Osteoblast (primary cell): ENCODE results near the gene TBC1D9B. TPM values are rescaled to one million over a fixed set of nuclear protein-coding genes. Genes with fewer than 3 reads are reported as not detected.

ENCODE experiments used
- DNase-seq: peaks from one replicate; pipeline ENCODE4 v3.0.0; 2011; ENCODE audit warnings: low spot score, mixed read lengths; ENCODE audit not compliant: insufficient read length; ENCODE audit errors: missing footprints
- H2AFZ ChIP-seq: 2 replicates; pipeline ENCODE4 v1.6.0; 2011; ENCODE audit warnings: mild to moderate bottlenecking, low read length
- H3K27ac ChIP-seq: 2 replicates; pipeline ENCODE4 v1.5.1; 2011; ENCODE audit warnings: mild to moderate bottlenecking, low read depth, low read length, moderate library complexity
- H3K27me3 ChIP-seq: 2 replicates; pipeline ENCODE4 v1.6.0; 2012; ENCODE audit warnings: mild to moderate bottlenecking, control low read depth, inconsistent platforms, low read length, moderate library complexity; ENCODE audit not compliant: insufficient read depth
- H3K36me3 ChIP-seq: 2 replicates; pipeline ENCODE4 v1.5.1; 2011; ENCODE audit warnings: mild to moderate bottlenecking, low read length, control low read depth, moderate library complexity; ENCODE audit not compliant: insufficient read depth
- H3K4me1 ChIP-seq: 2 replicates; pipeline ENCODE4 v1.5.1; 2011; ENCODE audit warnings: mild to moderate bottlenecking, low read length, control low read depth, moderate library complexity; ENCODE audit not compliant: insufficient read depth
- H3K4me2 ChIP-seq: 2 replicates; pipeline ENCODE4 v1.6.0; 2011; ENCODE audit warnings: mild to moderate bottlenecking, low read length; ENCODE audit not compliant: insufficient read depth
- H3K4me3 ChIP-seq: fragments of 200-600 bp; sonication (generic); 3 replicates; pipeline ENCODE4 v1.5.1; 2012; ENCODE audit warnings: mild to moderate bottlenecking, low read length, inconsistent platforms; ENCODE audit not compliant: insufficient read depth
- H3K79me2 ChIP-seq: 2 replicates; pipeline ENCODE4 v1.6.0; 2012; ENCODE audit warnings: mild to moderate bottlenecking, low read length, control low read depth, inconsistent platforms; ENCODE audit not compliant: insufficient read depth
- H3K9me3 ChIP-seq: 2 replicates; pipeline ENCODE4 v1.5.1; 2011; ENCODE audit warnings: low read depth, low read length, control low read depth
- H4K20me1 ChIP-seq: 2 replicates; pipeline ENCODE4 v1.6.0; 2012; ENCODE audit warnings: mild to moderate bottlenecking, low read length, control low read depth; ENCODE audit not compliant: insufficient read depth
- CTCF ChIP-seq: IDR thresholded peaks from 2 replicates; pipeline ENCODE4 v1.5.1; 2011; ENCODE audit warnings: mild to moderate bottlenecking, low read depth, low read length, moderate library complexity; ENCODE audit errors: extremely low read depth
- total RNA-seq: library from RNA; depleted of rRNA; stranded (reverse); fragments of >200 nt; gene quantifications from 2 replicates; pipeline ENCODE4 v1.2.3, GENCODE V29; 2012

TBC1D9B gene
- total RNA-seq, 1 donor, result 89.4 TPM

GRCh38 chr5:179821298-179822058 lies 86.2 kb downstream of the TBC1D9B start:
- H3K36me3 ChIP-seq, result peaks cover 38% of the 10 kb centered on the region
- H3K27me3 ChIP-seq, result no peaks in the 10 kb centered on the region
- no peak overlapping the region for H2AFZ ChIP-seq
- peak overlapping the region; percentile 86 for H3K4me2 ChIP-seq
- DNase-seq, result peak; percentile 99
- H3K4me1 ChIP-seq, result peaks cover 43% of the 10 kb centered on the region
- TF ChIP-seq CTCF, result no peak
- no peaks in the 10 kb centered on the region for H3K9me3 ChIP-seq
- H4K20me1 ChIP-seq, result peaks cover 52% of the 10 kb centered on the region
- peak overlapping the region; percentile 97 for H3K4me3 ChIP-seq
- H3K79me2 ChIP-seq, result peaks cover 62% of the 10 kb centered on the region
- peak overlapping the region; percentile 86 for H3K27ac ChIP-seq

GRCh38 chr5:179820483-179821297 lies 87.0 kb downstream of the TBC1D9B start, which contains the start of gene SQSTM1:
Gene SQSTM1, plus strand, starts transcription at chr5:179820905. Its CDS starts 32 bp downstream, at chr5:179820937.
- Histone ChIP-seq H3K27ac (peak within 1 kb of the TSS; percentile 86), H3K79me2 (peaks cover 59% of the 10 kb centered on the region), H3K4me1 (peaks cover 43% of the 10 kb centered on the region), H2AFZ (peak within 1 kb of the TSS; percentile 48), H3K4me3 (peak within 1 kb of the TSS; percentile 97), H3K27me3 (no peaks in the 10 kb centered on the region), H4K20me1 (peaks cover 45% of the 10 kb centered on the region), H3K36me3 (peaks cover 31% of the 10 kb centered on the region), H3K4me2 (peak within 1 kb of the TSS; percentile 86), H3K9me3 (no peaks in the 10 kb centered on the region)
- TF ChIP-seq CTCF, result no peak
- peak; percentile 98 for DNase-seq

GRCh38 chr5:179820127-179820482 lies 87.6 kb downstream of the TBC1D9B start:
- H3K4me1 ChIP-seq, result peaks cover 43% of the 10 kb centered on the region

More at GRCh38 chr5:179820127-179820482, 87.6 kb downstream of the TBC1D9B start:
- Histone ChIP-seq H3K36me3 (peaks cover 25% of the 10 kb centered on the region), H3K9me3 (no peaks in the 10 kb centered on the region), H3K27me3 (no peaks in the 10 kb centered on the region), H3K79me2 (peaks cover 53% of the 10 kb centered on the region), H2AFZ (peak overlapping the region; percentile 48), H3K4me2 (peak overlapping the region; percentile 86), H4K20me1 (peaks cover 39% of the 10 kb centered on the region), H3K4me3 (peak overlapping the region; percentile 97), H3K27ac (peak overlapping the region; percentile 86)
- no peak for TF ChIP-seq CTCF
- peak; percentile 80 for DNase-seq
